Breast epithelium (tissue), 3 donors: ENCODE measurements around the gene SLC49A4.

Experiments used
- POLR2A ChIP-seq: fragments of 450-650 bp; IDR thresholded peaks from one replicate; pipeline ENCODE4 v1.6.1; 2016; ENCODE audit warnings: antibody characterized with exemption, mild to moderate bottlenecking, moderate library complexity
- TF ChIP-seq, protein P1 (sequence below), 3 donors: fragments of 450-650 bp; IDR thresholded peaks; one replicate each; pipeline ENCODE4 v1.5.1; 2016 to 2017; ENCODE audit warnings: antibody characterized with exemption in 3 of 3, mild to moderate bottlenecking in 3 of 3, moderate library complexity in 3 of 3

DNA sequence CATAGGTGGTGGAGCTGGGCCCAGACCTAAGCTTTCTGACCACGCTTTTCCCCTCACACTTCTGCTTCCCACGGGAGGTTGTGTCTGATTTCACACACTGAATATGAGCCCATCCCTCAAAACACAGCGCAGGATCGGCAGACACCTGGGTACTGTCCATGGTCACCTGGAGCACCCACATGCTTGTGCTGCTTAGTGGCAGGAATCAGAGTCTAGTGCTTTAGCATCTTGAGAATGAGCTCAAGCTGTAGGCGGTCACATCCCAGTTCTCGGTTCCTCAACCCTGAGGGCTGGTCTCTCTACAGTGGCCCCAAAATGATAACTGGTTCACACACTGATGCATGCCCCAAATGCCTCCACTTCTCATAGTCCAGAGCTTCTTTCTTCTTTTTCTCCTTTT lies 121.7 kb downstream of the SLC49A4 start:
- TF ChIP-seq, protein P1, sequence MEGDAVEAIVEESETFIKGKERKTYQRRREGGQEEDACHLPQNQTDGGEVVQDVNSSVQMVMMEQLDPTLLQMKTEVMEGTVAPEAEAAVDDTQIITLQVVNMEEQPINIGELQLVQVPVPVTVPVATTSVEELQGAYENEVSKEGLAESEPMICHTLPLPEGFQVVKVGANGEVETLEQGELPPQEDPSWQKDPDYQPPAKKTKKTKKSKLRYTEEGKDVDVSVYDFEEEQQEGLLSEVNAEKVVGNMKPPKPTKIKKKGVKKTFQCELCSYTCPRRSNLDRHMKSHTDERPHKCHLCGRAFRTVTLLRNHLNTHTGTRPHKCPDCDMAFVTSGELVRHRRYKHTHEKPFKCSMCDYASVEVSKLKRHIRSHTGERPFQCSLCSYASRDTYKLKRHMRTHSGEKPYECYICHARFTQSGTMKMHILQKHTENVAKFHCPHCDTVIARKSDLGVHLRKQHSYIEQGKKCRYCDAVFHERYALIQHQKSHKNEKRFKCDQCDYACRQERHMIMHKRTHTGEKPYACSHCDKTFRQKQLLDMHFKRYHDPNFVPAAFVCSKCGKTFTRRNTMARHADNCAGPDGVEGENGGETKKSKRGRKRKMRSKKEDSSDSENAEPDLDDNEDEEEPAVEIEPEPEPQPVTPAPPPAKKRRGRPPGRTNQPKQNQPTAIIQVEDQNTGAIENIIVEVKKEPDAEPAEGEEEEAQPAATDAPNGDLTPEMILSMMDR (IDR thresholded peaks at IDR 0.05): no peak
- TF ChIP-seq POLR2A: no peak
